Endothelial cell of umbilical vein (primary cell): ENCODE results near the gene NPPC. TPM values are rescaled to one million over a fixed set of nuclear protein-coding genes. Genes with fewer than 3 reads are reported as not detected.

Experiments used
- BruUV-seq: library from RNA; stranded (reverse); fragments of 400-500 nt; replicated peaks from 2 replicates; lab custom pipeline; 2021; lab: Mats Ljungman, UMichigan
- CTCF ChIA-PET: fragments of 300-600, 350-600 bp; sonication (Branson Sonifier 250); formaldehyde crosslinking; loops from one replicate; lab custom pipeline; 2021; ENCODE audit warnings: antibody characterized with exemption, inconsistent platforms; lab: Charles Lee
- POLR2A ChIA-PET: fragments of 300-600, 350-600 bp; sonication (Branson Sonifier 250); formaldehyde crosslinking; loops from one replicate; lab custom pipeline; 2021; ENCODE audit warnings: antibody characterized with exemption, inconsistent platforms; lab: Charles Lee
- DNase-seq: peaks from one replicate; pipeline ENCODE4 v3.0.0-alpha.2; 2011; ENCODE audit warnings: low read depth, low spot score
- FAIRE-seq: peaks from 2 replicates; lab custom pipeline; 2011; peaks lifted over from hg19 to GRCh38; lab: Jason Lieb, UNC
- H2AFZ ChIP-seq: 2 replicates; pipeline ENCODE4 v1.6.0; 2012; ENCODE audit warnings: low read depth, low read length, control low read depth, inconsistent platforms
- H3K27ac ChIP-seq: 2 replicates; pipeline ENCODE4 v1.5.1; 2011; ENCODE audit warnings: low read depth, mild to moderate bottlenecking, control low read depth, low read length, moderate library complexity; ENCODE audit not compliant: insufficient read depth
- H3K27me3 ChIP-seq, 2 experiments: 2 replicates each; pipeline versions ENCODE4 v1.6.0 to v1.6.1; 2011; ENCODE audit warnings: low read length in 2 of 2, mixed read lengths in 1 of 2; ENCODE audit not compliant: control insufficient read depth in 2 of 2, insufficient read depth in 2 of 2
- H3K36me3 ChIP-seq, 2 experiments: 2 replicates in 1 of 2; 3 replicates in 1 of 2; pipeline ENCODE4 v1.5.1; 2011; ENCODE audit warnings: low read length in 2 of 2, mild to moderate bottlenecking in 1 of 2, moderate library complexity in 1 of 2; ENCODE audit not compliant: control insufficient read depth in 2 of 2, insufficient read depth in 2 of 2; ENCODE audit errors: extremely low read depth in 1 of 2
- H3K4me1 ChIP-seq: 3 replicates; pipeline ENCODE4 v1.5.1; 2011; ENCODE audit warnings: mild to moderate bottlenecking, low read length; ENCODE audit not compliant: control insufficient read depth, insufficient read depth; ENCODE audit errors: extremely low read depth
- H3K4me2 ChIP-seq: 2 replicates; pipeline ENCODE4 v1.6.1; 2011; ENCODE audit warnings: low read length, control low read depth, mixed read lengths; ENCODE audit not compliant: insufficient read depth
- H3K4me3 ChIP-seq, 3 experiments: fragments of 200-600 bp in 1 of 3; sonication (generic), shearing (Covaris generic) in 1 of 3; replicated peaks in 1 of 3; 2 replicates each; pipeline ENCODE4 v1.5.1; 2011 to 2016; ENCODE audit warnings: control low read depth in 3 of 3, low read length in 3 of 3, mild to moderate bottlenecking in 2 of 3, inconsistent platforms in 1 of 3, low read depth in 1 of 3, moderate library complexity in 1 of 3; ENCODE audit not compliant: insufficient read depth in 1 of 3
- H3K79me2 ChIP-seq: 2 replicates; pipeline ENCODE4 v1.6.0; 2012; ENCODE audit warnings: low read length, inconsistent platforms; ENCODE audit not compliant: control insufficient read depth, insufficient read depth
- H3K9ac ChIP-seq: replicated peaks from 2 replicates; pipeline ENCODE3; 2011; ENCODE audit warnings: low read length, control low read depth; ENCODE audit not compliant: insufficient read depth; ENCODE audit errors: extremely low read depth
- H3K9me1 ChIP-seq: replicated peaks from 3 replicates; pipeline ENCODE4 v1.6.0; 2011; ENCODE audit warnings: mild to moderate bottlenecking, low read length; ENCODE audit not compliant: control insufficient read depth, insufficient read depth; ENCODE audit errors: extremely low read depth
- H3K9me3 ChIP-seq: replicated peaks from 2 replicates; pipeline ENCODE4 v1.5.1; 2012; ENCODE audit warnings: low read length, inconsistent platforms; ENCODE audit not compliant: control insufficient read depth, insufficient read depth
- H4K20me1 ChIP-seq: replicated peaks from 2 replicates; pipeline ENCODE3; 2011; ENCODE audit warnings: mild to moderate bottlenecking, low read length; ENCODE audit not compliant: control insufficient read depth, insufficient read depth; ENCODE audit errors: extremely low read depth
- EZH2 ChIP-seq: IDR thresholded peaks from 2 replicates; pipeline ENCODE4 v1.6.1; 2012; ENCODE audit warnings: borderline replicate concordance, low read depth, mild to moderate bottlenecking, moderate library complexity, low read length, inconsistent platforms; ENCODE audit not compliant: severe bottlenecking
- FOS ChIP-seq: IDR thresholded peaks from 2 replicates; pipeline ENCODE4 v1.6.1; 2011; ENCODE audit warnings: mild to moderate bottlenecking, low read length, moderate library complexity, borderline replicate concordance; ENCODE audit not compliant: insufficient read depth
- GATA2 ChIP-seq: IDR thresholded peaks from 2 replicates; pipeline ENCODE4 v1.7.0; 2011; ENCODE audit warnings: low read depth, mild to moderate bottlenecking, moderate library complexity, mixed read lengths, low read length; ENCODE audit not compliant: insufficient read length, insufficient read depth
- JUN ChIP-seq: IDR thresholded peaks from 2 replicates; pipeline ENCODE4 v1.6.1; 2011; ENCODE audit warnings: borderline replicate concordance, low read depth; ENCODE audit not compliant: insufficient read length, insufficient read depth
- MAX ChIP-seq: IDR thresholded peaks from 2 replicates; pipeline ENCODE4 v1.6.1; 2011; ENCODE audit not compliant: insufficient read depth, insufficient read length
- MYC ChIP-seq: IDR thresholded peaks from one replicate; pipeline ENCODE4 v1.6.1; 2011; ENCODE audit warnings: mild to moderate bottlenecking, low read depth, low read length
- POLR2A ChIP-seq: IDR thresholded peaks from 2 replicates; pipeline ENCODE4 v1.6.1; 2012; ENCODE audit warnings: low read depth, mild to moderate bottlenecking, control low read depth, low read length
- POLR2AphosphoS5 ChIP-seq: IDR thresholded peaks from 2 replicates; pipeline ENCODE4 v1.6.1; 2012; ENCODE audit warnings: low read depth, mild to moderate bottlenecking, control low read depth, low read length, moderate library complexity; ENCODE audit not compliant: insufficient read depth
- dilution Hi-C: fragments of 300-500 bp; cut with MboI; formaldehyde crosslinking; loops from one replicate; pipeline ENCODE4 v1.15.0; 2019; ENCODE audit warnings: low sequenced_read_pairs; ENCODE audit not compliant: extremely low pct_ligation_motif_present
- intact Hi-C: fragments of 100-400 bp; cut with micrococcal nuclease; formaldehyde crosslinking; loops from one replicate; pipeline ENCODE4 v1.10.0; 2022
- polyA plus RNA-seq, 4 experiments: library from polyadenylated mRNA; depleted of rRNA in 3 of 4; stranded (reverse) in 3 of 4; unstranded in 1 of 4; fragments of >200 nt; gene quantifications; 2 replicates each; pipeline versions ENCODE4 v1.2.1 to v1.2.3, GENCODE V29; 2011 to 2012; ENCODE audit warnings: missing spikeins in 1 of 4
- total RNA-seq: library from RNA; stranded (reverse); gene quantifications from 2 replicates; pipeline ENCODE4 v1.2.3, GENCODE V29; 2021
- TF ChIP-seq, protein P1 (sequence below), 2 donors: IDR thresholded peaks; 1 replicate in 1 of 2; 2 replicates in 1 of 2; pipeline ENCODE4 v1.5.1; 2011; ENCODE audit warnings: low read length in 2 of 2, mild to moderate bottlenecking in 2 of 2, moderate library complexity in 2 of 2, control low read depth in 1 of 2, inconsistent platforms in 1 of 2, low read depth in 1 of 2; ENCODE audit not compliant: insufficient read depth in 1 of 2; ENCODE audit errors: extremely low read depth in 1 of 2

Gene NPPC
- total and polyA plus RNA-seq, 2 donors (not counting 3 experiments of a cell fraction or from before 2014, with no cell fraction given), result not detected

- BruUV-seq, result no TSS peak
- Histone ChIP-seq H3K4me3 (no peak overlapping the region), H4K20me1 (no peaks in the 10 kb centered on the region), H3K27ac (no peak overlapping the region), H3K9me3 (no peaks in the 10 kb centered on the region), H3K4me2 (no peak overlapping the region), H3K79me2 (no peaks in the 10 kb centered on the region), H3K9ac (no peak overlapping the region), H3K27me3 (peaks cover 4 to 9% of the 10 kb centered on the region in 2 experiments), H3K36me3 (no peaks in the 10 kb centered on the region), H2AFZ (no peak overlapping the region), H3K4me1 (no peaks in the 10 kb centered on the region), H3K9me1 (no peaks in the 10 kb centered on the region)
- ChIA-PET CTCF (interaction anchor here (0.6 to 2.4 kb wide), 8 partner anchors 8 to 418 kb away, joined by 3 to 19 read pairs (median 3); partner anchors contain the start of gene NPPC), POLR2A (interaction anchor here (0.5 kb wide), 1 partner anchor 27 kb away, joined by 5 read pairs; no protein-coding TSS in a partner anchor)
- intact Hi-C loops (no loop called here), dilution Hi-C loops (no loop called here)
- no peak for DNase-seq
- TF ChIP-seq MAX, result no peak
- TF ChIP-seq, protein P1, sequence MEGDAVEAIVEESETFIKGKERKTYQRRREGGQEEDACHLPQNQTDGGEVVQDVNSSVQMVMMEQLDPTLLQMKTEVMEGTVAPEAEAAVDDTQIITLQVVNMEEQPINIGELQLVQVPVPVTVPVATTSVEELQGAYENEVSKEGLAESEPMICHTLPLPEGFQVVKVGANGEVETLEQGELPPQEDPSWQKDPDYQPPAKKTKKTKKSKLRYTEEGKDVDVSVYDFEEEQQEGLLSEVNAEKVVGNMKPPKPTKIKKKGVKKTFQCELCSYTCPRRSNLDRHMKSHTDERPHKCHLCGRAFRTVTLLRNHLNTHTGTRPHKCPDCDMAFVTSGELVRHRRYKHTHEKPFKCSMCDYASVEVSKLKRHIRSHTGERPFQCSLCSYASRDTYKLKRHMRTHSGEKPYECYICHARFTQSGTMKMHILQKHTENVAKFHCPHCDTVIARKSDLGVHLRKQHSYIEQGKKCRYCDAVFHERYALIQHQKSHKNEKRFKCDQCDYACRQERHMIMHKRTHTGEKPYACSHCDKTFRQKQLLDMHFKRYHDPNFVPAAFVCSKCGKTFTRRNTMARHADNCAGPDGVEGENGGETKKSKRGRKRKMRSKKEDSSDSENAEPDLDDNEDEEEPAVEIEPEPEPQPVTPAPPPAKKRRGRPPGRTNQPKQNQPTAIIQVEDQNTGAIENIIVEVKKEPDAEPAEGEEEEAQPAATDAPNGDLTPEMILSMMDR (IDR thresholded peaks at IDR 0.05; ENCODE audit: extremely low read depth in 1 of 2, insufficient read depth in 1 of 2, low read depth in 1 of 2, low read length in 2 of 2), result no peak
- no peak for TF ChIP-seq MYC
- no peak for TF ChIP-seq EZH2
- TF ChIP-seq FOS, result no peak
- TF ChIP-seq POLR2AphosphoS5, result no peak
- TF ChIP-seq GATA2, result no peak
- no peak for TF ChIP-seq JUN
- TF ChIP-seq POLR2A, result no peak
- FAIRE-seq, result no peak
Observed at GRCh38 chr2:231917280-231918066, 8.7 kb downstream of the NPPC start.
